ELR (cell line): ENCODE data around the gene TRIP13.
"Not testable (repeated sequence)": the region's sequence is repeated elsewhere in the genome, so short reads cannot be mapped to it uniquely, and the experiment has no call there.

Experiments
- DNase-seq: peaks from one replicate; pipeline ENCODE4 v3.0.0-alpha.2; 2015; ENCODE audit warnings: low read depth

The TRIP13 gene

DNA sequence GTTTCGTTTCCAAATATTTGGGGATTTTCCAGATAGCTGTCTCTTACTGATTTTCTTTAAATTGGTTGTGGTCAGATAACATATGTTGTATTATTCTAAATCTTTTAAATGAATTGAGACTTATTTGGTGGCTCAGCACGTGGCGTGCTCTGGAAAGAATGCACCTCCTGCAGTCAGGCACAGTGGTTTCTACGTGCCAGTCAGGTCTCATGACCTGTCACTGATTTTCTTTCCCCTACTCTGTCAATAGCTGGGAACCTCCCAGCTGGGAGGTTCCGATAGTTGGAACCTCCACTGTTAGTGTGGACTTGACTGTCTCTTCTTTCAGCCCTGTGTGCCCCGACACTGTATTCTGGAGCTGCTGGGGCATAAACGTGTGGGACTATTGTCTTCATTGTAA is 27.6 kb downstream of the TRIP13 start:
- DNase-seq = no peak

DNA sequence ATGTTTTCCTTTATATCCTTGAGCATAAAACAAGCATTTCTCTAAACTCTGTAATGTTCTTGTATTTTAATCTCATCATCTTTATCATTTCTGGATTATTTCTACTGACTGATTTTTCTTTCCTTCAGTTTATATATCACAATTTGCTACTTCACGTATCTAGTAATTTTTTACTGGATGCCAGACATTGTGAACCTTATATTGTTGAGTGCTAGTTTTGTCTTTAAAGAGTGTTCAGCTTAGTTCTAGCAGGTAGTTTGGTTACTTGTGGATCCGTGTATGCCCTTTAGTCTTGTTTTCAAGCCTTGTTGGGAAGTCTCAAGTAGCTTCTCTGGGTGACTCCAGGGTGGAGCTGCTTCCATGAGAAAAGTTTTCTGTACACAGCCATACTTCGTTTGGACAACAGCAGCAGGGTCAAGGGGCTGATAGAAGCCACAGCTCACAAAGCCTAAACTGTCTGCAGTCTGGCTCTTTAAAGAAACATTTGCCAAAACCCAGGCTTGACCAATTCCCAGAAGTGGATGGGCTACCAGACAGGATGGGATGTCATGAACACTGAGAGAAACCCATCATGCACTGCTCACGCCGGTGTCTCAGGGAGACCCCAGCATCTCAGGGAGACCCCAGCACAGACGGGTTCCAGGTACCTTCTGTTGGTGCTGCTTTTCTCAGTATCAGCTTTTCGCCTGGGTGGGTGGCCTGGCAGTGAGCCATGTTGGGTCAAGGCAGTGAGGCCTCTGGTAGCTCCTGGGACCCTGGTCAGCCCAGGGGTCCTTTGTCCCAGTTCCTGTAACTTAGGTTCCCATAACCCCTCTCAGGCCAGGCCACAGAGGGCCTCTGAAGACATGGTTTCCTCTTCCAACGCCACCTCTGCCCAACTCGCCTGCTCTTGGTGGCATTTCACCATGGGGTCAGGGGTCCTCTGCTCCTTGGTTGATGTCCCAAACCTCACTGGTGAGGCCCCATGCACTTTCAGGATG is 29.1 kb downstream of the TRIP13 start:
- no peak for DNase-seq

DNA sequence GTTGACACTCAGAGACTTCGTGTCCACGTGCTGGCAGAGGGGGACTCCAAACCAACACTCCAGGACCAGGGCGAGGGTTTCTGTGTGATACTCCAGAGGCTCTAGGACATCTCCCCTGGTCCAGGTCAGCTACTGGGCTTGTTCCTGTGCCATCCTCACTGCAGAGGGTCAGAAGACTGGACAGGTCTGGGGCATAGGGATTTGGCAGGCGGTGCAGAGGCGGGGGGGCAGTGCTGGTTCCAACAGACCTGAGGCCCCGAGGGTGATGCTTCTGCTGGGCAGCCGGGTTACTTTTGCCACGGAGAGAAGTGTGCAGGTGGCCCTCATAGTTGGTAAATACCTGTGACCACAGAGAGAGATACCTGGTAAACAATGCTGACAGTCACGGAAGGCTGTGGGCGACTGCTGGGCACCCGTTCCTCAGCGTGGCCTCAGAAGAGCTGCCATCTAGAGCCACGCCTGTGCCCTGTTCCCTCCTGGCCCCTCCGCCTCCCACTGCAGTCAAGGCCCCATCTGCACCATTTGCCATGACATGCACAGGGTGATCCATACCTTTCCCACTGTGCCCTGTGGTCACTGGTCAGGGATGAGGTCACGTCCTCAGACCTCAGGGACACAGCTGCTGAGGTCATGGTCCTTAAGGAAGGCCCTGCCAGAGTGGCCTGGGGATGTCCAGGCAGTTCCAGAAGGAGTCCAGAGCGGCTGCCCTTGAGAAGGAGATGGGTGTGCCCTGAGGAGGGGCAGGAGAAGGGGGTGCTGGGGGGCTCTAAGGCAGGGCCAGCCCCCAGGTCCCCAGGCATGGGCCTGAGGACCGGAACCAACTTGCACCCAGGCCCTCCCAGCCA is 30.0 kb downstream of the TRIP13 start:
- no peak for DNase-seq

DNA sequence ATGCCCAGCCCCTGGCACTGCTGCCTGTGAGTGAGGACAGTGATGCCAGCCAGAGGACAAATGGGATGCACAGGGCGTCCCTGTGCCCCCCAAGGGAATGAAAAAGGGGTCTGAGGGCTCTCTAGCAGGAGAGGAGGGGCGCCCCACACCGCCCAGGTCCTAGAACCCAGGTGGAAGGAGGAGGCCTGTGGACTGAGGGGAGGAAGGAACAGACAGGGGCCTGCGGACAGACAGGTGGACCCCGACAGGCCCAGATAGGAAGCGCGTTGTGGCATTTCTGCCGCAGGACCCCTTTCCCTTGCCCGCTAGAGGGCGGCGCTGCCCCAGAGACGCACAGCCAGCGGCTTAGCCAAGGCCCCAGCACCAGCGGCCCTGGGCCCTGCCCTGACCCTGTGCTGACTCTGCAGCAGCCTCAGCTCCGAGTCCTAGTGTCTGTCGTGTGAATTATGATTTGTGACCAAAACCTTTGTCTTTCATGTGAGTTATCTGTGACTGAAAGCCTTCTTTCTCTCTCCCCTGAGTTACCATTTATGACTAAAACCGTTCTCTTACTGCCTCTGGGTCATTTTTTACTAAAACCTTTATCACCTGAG is 30.7 kb downstream of the TRIP13 start:
- DNase-seq = peak; percentile 80

DNA sequence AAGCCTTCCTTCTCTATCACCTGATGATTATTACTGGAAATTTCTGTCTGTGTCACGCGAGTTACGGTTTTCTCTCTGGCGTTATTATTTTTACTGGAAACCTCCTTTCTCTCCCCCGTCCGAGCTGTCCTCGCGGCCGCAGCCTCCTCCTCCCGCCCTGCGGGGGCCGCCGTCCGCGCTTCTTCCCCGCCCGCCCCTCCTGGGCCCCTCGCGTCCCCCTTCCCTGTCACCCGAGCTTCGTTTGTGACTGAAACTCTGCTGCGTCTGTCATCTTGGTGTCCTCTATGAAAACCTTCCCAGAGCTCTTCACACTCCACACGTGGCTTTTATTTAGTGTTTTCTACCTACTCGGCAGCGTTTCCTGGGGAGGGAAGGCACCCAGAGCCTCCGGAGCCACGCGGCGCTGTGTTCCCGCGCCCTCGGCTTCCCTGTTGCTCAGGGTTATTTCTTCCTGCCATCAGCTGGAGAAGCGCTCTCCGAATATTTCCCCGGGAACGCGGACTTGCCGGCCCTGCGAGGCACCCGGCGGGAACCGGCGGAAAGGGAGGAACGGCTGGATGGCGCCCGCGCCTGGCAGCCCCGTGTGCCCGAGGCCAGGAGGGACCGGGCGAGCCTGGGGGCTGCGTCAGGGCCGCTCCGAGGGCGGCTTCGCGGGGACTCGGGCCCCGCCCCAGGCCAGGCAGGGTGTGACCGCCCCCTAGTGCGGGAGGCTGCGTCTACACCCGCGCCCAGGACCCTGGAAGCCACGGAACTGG is 33.9 kb downstream of the TRIP13 start:
- DNase-seq = no peak

DNA sequence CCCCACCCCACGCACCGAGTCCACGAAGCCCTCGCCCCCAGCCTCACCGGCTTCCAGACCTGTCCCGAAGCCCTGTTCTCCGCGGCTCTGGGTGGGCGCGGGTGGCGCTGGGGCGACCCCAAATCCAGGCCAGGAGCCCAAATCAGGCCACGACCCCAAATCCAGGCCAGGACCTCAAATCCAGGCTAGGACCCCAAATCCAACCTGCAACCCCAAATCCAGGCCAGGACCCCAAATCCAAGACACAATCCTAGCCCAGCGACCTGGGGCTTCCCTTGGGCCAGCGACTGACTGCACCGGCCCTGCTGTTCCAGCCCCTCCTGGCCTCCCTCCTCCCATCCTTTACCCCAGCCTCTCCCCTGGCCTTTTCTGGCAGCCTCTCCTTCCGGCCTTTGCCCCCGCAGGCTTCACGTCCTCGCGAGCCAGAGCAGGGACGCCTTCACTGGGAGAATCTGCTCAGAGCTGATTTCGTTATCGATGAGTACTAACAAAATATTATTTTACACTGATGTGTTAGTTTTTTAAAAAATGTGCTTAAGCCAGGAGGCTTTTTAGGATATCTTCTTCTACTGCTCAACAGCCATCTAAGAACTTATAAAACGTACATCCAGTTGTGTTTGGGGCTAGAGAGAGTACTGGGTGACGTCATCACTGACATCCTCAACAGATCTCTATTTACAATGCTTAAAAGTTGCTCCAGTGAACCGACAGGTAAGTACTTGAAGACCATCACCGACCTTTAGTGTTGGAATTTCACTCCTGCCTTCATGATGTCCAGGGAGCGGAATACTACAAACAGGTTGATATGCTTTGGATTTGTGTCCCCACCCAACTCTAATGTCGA is 34.7 kb downstream of the TRIP13 start:
- no peak for DNase-seq

DNA sequence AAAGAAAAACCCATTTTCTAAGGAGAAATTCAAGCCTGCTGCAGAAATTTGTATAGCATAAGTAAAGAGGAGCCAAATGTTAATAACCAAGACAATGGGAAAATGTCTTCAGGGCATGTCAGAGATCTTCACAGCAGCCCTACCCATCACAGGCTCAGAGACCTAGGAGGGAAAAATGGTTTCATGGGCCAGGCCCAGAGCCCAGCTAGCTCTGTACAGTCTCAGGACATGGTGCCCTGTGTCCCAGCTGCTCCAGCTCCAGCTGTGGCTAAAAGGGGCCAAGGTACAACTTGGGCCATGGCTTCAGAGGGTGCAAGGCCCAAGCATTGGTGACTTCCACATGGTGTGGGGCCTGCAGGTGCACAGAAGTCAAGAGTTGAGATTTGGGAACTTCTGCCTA is 36.5 kb downstream of the TRIP13 start:
- not testable (repeated sequence) for DNase-seq

DNA sequence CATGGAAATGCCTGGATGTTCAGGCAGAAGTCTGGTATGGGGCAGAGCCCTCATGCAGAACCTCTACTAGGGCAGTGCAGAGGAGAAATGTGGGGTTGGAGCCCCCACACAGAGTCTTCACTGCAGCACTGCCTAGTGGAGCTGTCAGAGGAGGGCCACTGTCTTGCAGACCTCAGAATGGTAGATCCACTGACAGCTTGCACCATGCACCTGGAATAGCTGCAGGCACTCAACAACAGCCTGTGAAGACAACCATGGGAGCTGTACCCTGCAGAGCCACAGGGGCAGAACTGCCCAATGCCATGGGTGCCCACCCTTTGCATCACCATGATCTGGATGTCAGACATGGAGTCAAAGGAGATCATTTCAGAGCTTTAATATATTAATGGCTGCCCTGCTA is 36.9 kb downstream of the TRIP13 start:
- no peak for DNase-seq

DNA sequence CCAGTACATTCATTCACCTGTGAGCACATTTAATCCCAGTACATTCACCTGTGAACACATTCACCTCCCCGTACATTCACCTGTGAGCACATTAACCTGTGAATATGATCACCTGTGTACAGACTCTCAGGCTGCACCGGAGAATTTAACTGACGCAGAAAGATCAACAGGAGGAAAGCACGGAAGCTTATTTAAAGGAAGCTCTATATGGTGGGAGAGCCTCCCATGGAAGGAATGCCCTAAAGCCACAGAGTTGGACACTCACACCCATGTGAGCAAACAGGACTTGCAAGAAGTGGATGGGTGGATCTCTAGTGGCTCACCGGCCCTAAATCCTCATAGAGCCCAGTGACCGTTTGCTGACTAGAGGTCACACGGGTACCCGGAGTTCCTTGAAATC is 38.2 kb downstream of the TRIP13 start:
- no peak for DNase-seq

DNA sequence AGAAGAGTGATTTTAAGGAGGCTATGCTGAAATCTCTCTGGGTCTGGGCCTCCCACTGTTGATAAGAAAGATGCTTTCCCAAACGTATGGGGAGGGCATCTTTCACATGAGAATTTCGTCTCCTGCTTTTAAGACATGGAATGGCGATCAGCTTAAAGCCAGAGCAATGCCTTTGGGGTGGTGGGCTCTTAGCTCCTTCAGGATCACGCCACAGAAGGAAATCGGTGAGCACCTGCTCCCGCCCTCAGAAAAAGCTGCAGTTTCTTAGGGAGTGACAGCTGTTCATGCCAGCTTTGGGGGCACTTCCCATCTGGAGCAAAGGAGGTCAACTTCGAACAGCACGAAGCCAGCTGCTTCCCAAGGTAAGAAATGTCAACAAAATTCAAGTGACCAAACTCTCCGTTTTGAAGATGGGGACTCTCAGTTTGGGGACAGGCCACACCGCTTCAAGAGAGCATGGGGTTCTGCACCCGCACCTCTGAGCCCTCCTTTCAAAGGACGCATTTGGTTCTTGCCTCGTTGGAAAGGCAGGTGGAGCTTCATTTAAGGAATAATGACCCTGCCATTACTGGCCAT is 39.0 kb downstream of the TRIP13 start:
- DNase-seq = no peak

DNA sequence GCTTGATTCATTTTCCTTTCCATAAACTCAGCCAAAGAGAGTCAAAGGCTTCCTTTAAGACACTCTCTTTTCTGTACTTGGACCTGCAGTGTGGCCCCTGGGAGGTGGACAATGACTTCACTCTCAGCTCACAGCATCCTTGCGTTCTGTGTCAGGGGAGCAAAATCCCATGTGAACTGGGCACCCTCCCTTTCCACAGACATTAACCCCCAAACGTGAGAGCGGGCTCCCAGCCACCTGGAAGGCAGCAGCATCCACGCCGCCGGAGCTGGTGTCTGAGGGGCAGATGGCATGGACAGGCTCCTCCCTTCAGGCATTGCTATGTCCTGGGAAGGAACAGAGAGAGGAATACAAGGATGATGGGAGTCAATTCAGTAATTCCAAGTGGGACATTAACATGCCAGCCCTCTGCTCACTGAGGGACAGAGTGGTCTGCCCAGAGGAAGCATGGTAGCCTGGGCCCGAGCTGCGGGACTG is 39.5 kb downstream of the TRIP13 start:
- DNase-seq = no peak

DNA sequence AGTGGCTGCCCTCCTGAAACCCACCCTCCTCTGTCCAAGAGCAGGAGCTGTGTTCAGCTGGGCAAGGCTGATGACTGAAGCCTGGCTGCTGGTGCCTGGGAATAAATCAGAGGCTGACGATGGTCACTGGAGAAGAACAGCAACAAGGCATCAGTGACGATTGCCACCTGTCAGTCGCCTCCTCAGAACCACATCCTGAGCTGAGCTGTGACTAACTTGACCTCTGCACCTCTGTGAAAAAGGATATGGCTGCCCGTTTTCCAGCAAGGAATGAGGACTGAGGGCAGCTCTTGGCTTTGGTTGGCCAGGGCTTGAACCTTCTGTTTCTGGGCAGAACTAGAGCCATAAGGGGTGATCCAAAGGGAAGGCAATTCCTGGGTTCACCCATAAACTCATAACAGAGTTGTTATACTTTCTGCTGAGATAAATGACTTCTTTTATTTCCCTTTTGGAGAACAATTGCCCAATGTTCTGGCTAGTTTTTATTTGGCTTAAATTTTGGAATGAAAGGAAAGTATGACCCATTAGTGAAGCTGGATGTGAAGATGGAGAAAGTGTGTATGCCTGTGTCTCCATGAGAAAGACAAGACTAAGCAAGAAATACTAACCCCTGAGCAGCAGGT is 40.1 kb downstream of the TRIP13 start:
- DNase-seq = no peak

DNA sequence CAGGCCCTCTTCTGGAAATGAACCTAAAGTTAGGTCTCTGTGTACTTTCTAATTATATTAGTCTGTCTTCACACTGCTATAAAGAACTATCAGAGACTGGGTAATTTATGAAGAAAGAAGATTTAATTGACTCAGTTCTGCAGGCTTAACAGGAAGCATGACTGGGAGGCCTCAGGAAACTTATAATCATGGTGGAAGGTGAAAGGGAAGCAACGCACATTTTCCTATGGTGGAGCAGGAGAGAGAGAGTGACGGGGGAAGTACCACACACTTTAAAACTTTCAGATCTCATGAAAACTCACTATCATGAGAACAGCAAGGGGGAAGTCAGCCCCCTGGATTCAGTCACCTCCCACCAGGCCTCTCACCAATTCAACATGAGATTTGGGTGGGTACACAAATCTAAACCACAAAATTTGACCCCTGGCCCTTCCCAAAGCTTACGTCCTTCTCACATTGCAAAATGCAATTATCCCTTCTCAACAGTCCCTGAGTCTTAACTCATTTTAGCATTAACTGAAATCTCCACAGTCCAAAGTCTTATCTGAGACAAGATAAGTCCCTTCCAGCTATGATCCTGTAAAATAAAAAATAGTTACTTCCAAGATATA is 40.7 kb downstream of the TRIP13 start:
- no peak for DNase-seq

DNA sequence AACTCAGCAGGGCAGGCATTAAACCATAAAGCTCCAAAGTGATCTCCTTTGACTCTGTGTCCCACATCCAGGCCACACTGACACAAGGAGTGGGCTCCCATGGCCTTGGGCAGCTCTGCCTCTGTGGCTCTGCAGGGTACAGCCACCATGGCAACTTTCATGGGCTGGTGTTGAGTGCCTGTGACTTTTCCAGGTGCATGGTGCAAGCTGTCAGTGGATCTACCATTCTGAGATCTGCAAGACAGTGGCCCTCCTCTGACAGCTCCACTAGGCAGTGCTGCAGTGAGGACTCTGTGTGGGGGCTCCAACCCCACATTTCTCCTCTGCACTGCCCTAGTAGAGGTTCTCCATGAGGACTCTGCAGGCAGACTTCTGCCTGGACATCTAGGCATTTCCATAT is 41.3 kb downstream of the TRIP13 start:
- not testable (repeated sequence) for DNase-seq

DNA sequence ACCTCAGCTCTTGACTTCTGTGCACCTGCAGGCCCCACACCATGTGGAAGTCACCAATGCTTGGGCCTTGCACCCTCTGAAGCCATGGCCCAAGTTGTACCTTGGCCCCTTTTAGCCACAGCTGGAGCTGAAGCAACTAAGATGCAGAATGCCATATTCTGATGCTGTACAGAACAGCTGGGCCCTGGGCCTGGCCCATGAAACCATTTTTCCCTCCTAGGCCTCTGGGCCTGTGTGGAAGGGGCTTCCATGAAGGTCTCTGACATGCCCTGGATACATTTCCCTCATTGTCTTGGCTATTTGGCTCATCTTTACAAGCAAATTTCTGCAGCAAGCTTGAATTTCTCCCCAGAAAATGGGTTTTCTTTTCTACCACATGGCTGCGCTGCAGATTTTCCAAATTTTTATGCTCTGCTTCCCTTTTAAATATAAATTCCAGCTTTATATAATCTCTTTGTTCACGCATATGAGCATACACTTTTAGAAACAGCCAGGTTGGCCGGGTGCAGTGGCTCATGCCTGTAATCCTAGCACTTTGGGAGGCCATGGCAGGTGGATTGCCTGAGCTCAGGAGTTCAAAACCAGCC is 41.8 kb downstream of the TRIP13 start:
- DNase-seq = peak; percentile 35

DNA sequence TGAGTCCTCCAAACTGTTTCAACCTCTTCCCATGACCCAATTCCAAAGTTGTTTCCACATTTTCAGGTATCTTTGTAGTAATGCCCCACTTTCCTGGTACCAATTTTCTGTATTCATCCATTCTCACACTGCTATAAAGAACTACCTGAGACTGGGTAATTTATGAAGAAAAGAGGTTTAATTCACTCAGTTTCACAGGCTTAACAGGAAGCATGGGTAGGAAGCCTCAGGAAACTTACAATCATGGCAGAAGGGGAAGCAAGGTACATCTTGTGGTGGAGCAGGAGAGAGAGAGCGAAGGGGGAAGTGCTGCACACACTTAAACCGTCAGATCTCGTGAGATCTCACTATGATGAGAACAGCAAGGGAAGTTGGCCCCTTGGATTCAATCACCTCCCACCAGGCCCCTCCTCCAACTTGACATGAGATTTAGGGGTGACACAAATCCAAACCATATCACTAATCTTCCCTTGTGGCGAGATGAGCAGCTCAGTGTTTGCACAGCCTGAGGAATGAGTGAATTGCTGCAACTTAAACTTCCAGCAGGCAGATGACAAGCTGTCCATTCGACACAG is 42.9 kb downstream of the TRIP13 start:
- DNase-seq = no peak

DNA sequence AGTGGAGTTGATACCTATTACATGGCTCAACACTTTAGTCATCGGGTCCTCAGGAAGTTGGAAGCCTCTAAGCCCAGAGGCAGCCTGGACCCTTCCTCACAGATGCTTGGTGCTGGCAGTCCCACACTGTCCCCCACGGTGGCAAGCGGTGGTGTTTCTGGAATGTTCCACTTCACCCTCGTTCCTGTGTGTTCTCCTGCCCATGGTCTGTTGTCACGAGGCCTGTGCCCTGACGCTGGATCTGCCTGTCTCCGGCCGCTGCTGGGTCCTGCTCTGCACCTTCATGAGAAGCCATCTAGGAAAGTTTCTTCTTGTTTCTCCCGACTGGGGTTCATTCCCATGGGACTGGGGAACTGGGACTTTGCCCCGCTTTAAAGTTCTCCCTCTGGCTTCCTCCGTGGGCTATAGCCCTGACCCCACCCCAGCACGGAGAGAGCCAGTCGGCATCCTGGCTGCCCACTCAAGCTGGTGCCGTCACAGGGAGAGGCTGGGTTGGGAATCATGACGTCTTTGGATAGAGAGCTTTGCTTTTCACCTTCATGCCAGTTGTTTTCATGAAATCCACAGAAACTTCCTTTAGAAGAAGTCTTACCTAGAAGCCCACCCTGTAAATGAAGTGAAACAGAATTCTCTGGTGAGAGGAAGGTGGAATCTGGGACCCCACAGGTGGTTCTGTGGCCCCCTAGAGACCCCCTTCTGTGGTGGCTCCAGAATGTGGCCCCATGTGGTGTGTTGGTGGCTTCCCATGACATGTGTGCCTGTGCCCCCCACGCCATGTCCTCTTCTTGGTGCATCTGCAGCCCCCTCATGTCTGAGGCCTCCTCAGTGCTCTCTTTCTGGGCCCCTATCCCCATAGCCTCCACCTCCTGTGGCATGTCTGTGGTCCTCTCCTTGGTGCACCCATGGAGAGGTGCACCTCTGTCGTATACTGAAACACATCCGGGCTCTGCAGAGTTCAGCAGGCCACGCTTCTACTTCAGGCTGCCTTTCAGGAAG is 43.8 kb downstream of the TRIP13 start:
- no peak for DNase-seq
